ENCODE data around the gene SMYD2.

Gene SMYD2

GRCh38 chr1:214244252-214244651 is 36.7 kb upstream of the SMYD2 start:
- no peak for TF ChIP-seq CTCF (IDR thresholded peaks at IDR 0.05)
- no peaks in the 10 kb centered on the region for H3K4me1 ChIP-seq
- no peaks in the 10 kb centered on the region for H3K36me3 ChIP-seq
- no peak overlapping the region for H3K27ac ChIP-seq
- no peak overlapping the region for H3K4me3 ChIP-seq
- intact Hi-C loops (cut with DNase I; ENCODE audit: low total_unique reads): no loop called here
- no peak for DNase-seq
- peaks cover 0 to 14% of the 10 kb centered on the region in 2 donors for H3K27me3 ChIP-seq
- H3K9me3 ChIP-seq: no peaks in the 10 kb centered on the region

- TF ChIP-seq CTCF (IDR thresholded peaks at IDR 0.05): no peak
- Histone ChIP-seq H3K4me1 (no peaks in the 10 kb centered on the region), H3K27ac (no peak overlapping the region), H3K36me3 (no peaks in the 10 kb centered on the region), H3K4me3 (no peak overlapping the region), H3K9me3 (no peaks in the 10 kb centered on the region), H3K27me3 (peaks cover 0 to 14% of the 10 kb centered on the region in 2 donors)
- DNase-seq: no peak
- intact Hi-C loops (cut with DNase I; ENCODE audit: low total_unique reads): no loop called here
Observed at GRCh38 chr1:214244841-214245240, 36.1 kb upstream of the SMYD2 start.

- no peaks in the 10 kb centered on the region for H3K9me3 ChIP-seq
- TF ChIP-seq CTCF (IDR thresholded peaks at IDR 0.05): no peak
- H3K27ac ChIP-seq: no peak overlapping the region
- peaks cover 0 to 14% of the 10 kb centered on the region in 2 donors for H3K27me3 ChIP-seq
- H3K4me3 ChIP-seq: no peak overlapping the region
- no peaks in the 10 kb centered on the region for H3K36me3 ChIP-seq
- DNase-seq: no peak
- intact Hi-C loops (cut with DNase I; ENCODE audit: low total_unique reads): no loop called here
- no peaks in the 10 kb centered on the region for H3K4me1 ChIP-seq
Observed at GRCh38 chr1:214247501-214248041, 33.4 kb upstream of the SMYD2 start.

- Histone ChIP-seq H3K27ac (no peak overlapping the region), H3K9me3 (no peaks in the 10 kb centered on the region), H3K4me1 (no peaks in the 10 kb centered on the region), H3K36me3 (no peaks in the 10 kb centered on the region), H3K4me3 (no peak overlapping the region), H3K27me3 (peaks cover 0 to 14% of the 10 kb centered on the region in 2 donors)
- DNase-seq: no peak
- intact Hi-C loops (cut with DNase I; ENCODE audit: low total_unique reads): no loop called here
- TF ChIP-seq CTCF (IDR thresholded peaks at IDR 0.05): no peak
Observed at GRCh38 chr1:214248311-214249085, 32.5 kb upstream of the SMYD2 start.

- H3K4me1 ChIP-seq: no peaks in the 10 kb centered on the region
- peaks cover 0 to 8% of the 10 kb centered on the region in 2 donors for H3K27me3 ChIP-seq
- H3K27ac ChIP-seq: no peak overlapping the region
- no peak for TF ChIP-seq CTCF (IDR thresholded peaks at IDR 0.05)
- H3K36me3 ChIP-seq: no peaks in the 10 kb centered on the region
- H3K4me3 ChIP-seq: no peak overlapping the region
- intact Hi-C loops (cut with DNase I; ENCODE audit: low total_unique reads): loop anchor here (10.0 kb wide), 1 partner anchor 355 kb away; the partner anchor contains the start of gene CENPF
- no peaks in the 10 kb centered on the region for H3K9me3 ChIP-seq
- DNase-seq: no peak
Observed at GRCh38 chr1:214249651-214250050, 31.3 kb upstream of the SMYD2 start.
